ENCODE data around the gene SMIM9. TPM values are rescaled to one million over a fixed set of nuclear protein-coding genes. Genes with fewer than 3 reads are reported as not detected.

Gene SMIM9
- total RNA-seq, 1 donor from 2014 or later: not detected

DNA sequence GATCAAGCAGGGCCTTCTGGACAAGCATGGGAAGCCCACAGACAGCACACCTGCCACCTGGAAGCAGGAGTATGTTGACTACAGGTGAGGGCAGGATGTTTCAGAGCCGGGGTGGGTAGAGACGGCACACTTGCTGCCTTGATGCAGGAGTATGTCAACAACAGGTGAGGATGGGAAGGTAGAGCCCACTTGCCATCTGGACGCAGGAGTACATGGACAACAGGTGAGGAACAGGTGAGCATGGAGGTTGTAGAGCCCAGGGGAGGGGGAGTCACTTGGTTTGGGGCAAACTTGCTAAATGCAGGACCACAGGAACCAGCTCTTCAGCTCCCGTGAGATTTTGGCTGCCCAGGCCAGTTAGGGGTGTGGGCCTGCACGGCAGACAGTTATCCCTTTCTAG lies 59.8 kb downstream of the SMIM9 start:
- H3K36me3 Mint-ChIP-seq: peaks cover 42% of the 10 kb centered on the region
- H3F3A ChIP-seq (ENCODE audit: low read depth): no peaks in the 10 kb centered on the region
- peaks cover 2% of the 10 kb centered on the region for H3K27me3 Mint-ChIP-seq (ENCODE audit: insufficient read depth, low read depth)

More for the DNA sequence above, 59.8 kb downstream of the SMIM9 start:
- no peak overlapping the region for H3K27ac Mint-ChIP-seq
- Histone ChIP-seq H3K4me3 (no peak overlapping the region), H3K36me3 (peaks cover 4% of the 10 kb centered on the region), H3K4me1 (no peaks in the 10 kb centered on the region), H4K20me1 (ENCODE audit: low read depth) (no peaks in the 10 kb centered on the region), H3K79me2 (ENCODE audit: low read depth) (no peaks in the 10 kb centered on the region), H3K9me3 (ENCODE audit: low read depth) (no peaks in the 10 kb centered on the region), H3K4me2 (no peak overlapping the region), H3K9ac (no peak overlapping the region), H2AFZ (replicated peaks) (no peak overlapping the region), H3K27ac (no peak overlapping the region), H3K27me3 (no peaks in the 10 kb centered on the region)
- H3K4me1 Mint-ChIP-seq: no peaks in the 10 kb centered on the region
- no peak for DNase-seq (ENCODE audit: low spot score)
- H3K9me3 Mint-ChIP-seq: peaks cover 28% of the 10 kb centered on the region
- TF ChIP-seq EZH2 (IDR thresholded peaks at IDR 0.05): no peak
- TF ChIP-seq, protein P1, sequence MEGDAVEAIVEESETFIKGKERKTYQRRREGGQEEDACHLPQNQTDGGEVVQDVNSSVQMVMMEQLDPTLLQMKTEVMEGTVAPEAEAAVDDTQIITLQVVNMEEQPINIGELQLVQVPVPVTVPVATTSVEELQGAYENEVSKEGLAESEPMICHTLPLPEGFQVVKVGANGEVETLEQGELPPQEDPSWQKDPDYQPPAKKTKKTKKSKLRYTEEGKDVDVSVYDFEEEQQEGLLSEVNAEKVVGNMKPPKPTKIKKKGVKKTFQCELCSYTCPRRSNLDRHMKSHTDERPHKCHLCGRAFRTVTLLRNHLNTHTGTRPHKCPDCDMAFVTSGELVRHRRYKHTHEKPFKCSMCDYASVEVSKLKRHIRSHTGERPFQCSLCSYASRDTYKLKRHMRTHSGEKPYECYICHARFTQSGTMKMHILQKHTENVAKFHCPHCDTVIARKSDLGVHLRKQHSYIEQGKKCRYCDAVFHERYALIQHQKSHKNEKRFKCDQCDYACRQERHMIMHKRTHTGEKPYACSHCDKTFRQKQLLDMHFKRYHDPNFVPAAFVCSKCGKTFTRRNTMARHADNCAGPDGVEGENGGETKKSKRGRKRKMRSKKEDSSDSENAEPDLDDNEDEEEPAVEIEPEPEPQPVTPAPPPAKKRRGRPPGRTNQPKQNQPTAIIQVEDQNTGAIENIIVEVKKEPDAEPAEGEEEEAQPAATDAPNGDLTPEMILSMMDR (IDR thresholded peaks at IDR 0.05): no peak
- TF ChIP-seq EZH2phosphoT487 (IDR thresholded peaks at IDR 0.05): no peak
- H3K4me3 Mint-ChIP-seq: no peak overlapping the region

Other genes starting within 250 kb of the SMIM9 start
- gene CTAG1A, start 249.5 kb downstream of the SMIM9 start, total RNA-seq (ENCODE audit: low replicate concordance): not detected in 2 replicates
- not detected in 2 replicates for gene CTAG1B, start 215.4 kb downstream of the SMIM9 start, total RNA-seq (ENCODE audit: low replicate concordance)
- not detected in 2 replicates for gene CTAG2, start 181.1 kb downstream of the SMIM9 start, total RNA-seq (ENCODE audit: low replicate concordance)
- gene GAB3, start 83.6 kb downstream of the SMIM9 start, total RNA-seq (ENCODE audit: low replicate concordance): not detected in 2 replicates
- 43.7 and 45.6 TPM in 2 replicates for gene DKC1, start 71.8 kb downstream of the SMIM9 start, total RNA-seq (ENCODE audit: low replicate concordance)
- 0.28 TPM in 1 of 2 replicates, not detected in the other for gene MPP1, start 29.2 kb downstream of the SMIM9 start, total RNA-seq (ENCODE audit: low replicate concordance)
- 5.5 and 8.7 TPM in 2 replicates for gene F8A1, start 51.7 kb upstream of the SMIM9 start, total RNA-seq (ENCODE audit: low replicate concordance)
- 4.8 and 9.8 TPM in 2 replicates for gene F8, start 188.1 kb upstream of the SMIM9 start, total RNA-seq (ENCODE audit: low replicate concordance)
- gene FUNDC2, start 192.2 kb upstream of the SMIM9 start, total RNA-seq (ENCODE audit: low replicate concordance): 58.8 and 70.9 TPM in 2 replicates
- gene CMC4, start 236.5 kb upstream of the SMIM9 start, total RNA-seq (ENCODE audit: low replicate concordance): 14.6 and 16.2 TPM in 2 replicates
- 1.2 and 1.4 TPM in 2 replicates for gene MTCP1, start 236.5 kb upstream of the SMIM9 start, total RNA-seq (ENCODE audit: low replicate concordance)
- 12.0 and 18.9 TPM in 2 replicates for gene BRCC3, start 236.8 kb upstream of the SMIM9 start, total RNA-seq (ENCODE audit: low replicate concordance)